GM18951 (cell line): ENCODE results near the gene SULF2.

Experiments used
- POLR2A ChIP-seq: IDR thresholded peaks from 4 replicates; pipeline ENCODE4 v1.6.1; 2011; ENCODE audit warnings: mild to moderate bottlenecking; ENCODE audit not compliant: insufficient read length, insufficient read depth; ENCODE audit errors: extremely low read depth
- in situ Hi-C: fragments of 300-500 bp; cut with MboI; formaldehyde crosslinking; loops from one replicate; pipeline ENCODE4 v1.12.0; 2022; ENCODE audit warnings: low sequenced_read_pairs, mixed read lengths, inconsistent platforms; ENCODE audit not compliant: unreplicated experiment

Gene SULF2

DNA sequence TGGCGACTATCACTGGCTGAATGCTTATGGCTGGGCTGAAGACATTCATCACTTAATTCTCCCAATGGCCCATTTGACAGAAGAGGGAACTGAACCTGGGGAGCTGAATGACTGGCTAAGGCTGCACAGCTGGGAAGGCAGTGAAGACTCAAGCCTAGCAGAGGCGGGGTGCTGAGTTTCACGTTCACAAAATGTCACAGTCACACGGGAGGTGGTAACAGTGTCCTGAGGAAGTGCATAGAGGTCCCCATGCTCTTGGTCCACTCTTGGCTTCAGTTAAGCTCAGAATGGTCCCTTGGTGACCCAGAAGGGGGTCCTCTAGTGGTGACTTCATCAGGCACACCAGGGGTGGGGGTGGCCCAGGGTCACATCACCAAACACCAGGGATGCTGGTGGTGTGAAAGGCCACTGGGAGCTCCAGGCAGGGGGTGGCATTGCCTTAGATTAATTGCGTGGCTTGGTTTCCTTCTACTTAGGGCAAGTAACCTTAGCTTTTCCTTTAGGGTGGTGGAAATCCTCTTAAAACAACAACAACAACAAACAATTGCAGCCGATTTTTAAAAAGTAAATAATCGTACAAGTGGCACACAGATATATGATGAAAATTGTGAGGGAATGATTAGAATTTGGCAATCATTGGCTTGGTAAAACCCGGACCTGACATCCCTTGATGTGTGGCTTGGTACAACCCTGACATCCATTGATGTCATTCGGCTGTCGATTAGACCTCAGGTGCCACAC is 45.0 kb downstream of the SULF2 start:
- in situ Hi-C loops = no loop called here
- no peak for TF ChIP-seq POLR2A

- TF ChIP-seq POLR2A = no peak
- in situ Hi-C loops = no loop called here
These were observed 47.4 kb downstream of the SULF2 start for GRCh38 chr20:47737923-47738322.

- in situ Hi-C loops = no loop called here
- no peak for TF ChIP-seq POLR2A
These were observed 48.6 kb downstream of the SULF2 start for GRCh38 chr20:47736570-47737152.

DNA sequence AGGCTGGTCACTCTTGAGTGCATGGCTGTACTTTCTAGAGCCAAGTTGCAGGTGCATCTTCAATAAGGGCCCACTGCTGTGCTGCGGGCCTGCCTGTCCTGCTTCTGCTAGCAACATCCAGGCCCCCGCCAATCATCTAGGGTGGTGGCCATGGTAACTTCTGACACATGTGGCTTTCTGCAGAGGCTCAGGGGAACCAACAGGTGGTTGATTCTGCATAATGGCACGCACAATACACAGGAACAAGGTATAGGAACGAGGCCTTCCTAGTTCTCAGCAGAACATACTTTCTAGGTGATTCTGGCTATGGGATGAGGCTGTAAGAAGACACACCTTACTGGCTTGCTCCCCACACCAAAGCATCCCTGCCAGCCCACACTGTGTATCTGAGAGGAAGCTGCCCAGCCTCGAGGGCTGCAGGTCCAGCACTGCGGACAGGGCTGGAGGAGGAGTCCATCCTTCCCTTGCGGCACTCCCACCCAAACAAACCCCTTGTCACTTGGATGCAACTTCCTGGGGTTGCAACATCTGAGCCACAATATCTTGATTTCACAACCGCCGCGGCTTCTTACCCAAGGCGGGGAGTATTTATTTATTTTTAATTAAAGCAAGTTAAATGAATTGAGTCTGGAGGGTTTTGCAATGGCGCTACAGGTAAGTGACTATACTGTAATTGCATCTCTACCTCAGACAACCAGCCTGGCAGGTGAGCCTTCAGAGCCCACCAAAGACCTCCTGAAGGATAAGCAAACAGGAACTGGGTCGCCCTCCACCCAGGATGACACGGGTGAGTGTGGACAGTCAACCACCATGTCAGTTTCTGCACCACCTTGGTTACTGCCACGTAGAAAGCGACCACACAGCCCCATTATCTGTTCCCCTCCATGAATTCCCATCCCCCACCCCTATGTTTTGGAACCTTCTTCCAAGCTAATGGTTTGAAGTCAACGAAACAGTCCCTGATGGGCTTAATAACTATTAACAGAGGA is 49.6 kb downstream of the SULF2 start:
- TF ChIP-seq POLR2A = no peak
- in situ Hi-C loops = no loop called here

GRCh38 chr20:47734870-47735269 is 50.4 kb downstream of the SULF2 start:
- in situ Hi-C loops = no loop called here
- TF ChIP-seq POLR2A = no peak

DNA sequence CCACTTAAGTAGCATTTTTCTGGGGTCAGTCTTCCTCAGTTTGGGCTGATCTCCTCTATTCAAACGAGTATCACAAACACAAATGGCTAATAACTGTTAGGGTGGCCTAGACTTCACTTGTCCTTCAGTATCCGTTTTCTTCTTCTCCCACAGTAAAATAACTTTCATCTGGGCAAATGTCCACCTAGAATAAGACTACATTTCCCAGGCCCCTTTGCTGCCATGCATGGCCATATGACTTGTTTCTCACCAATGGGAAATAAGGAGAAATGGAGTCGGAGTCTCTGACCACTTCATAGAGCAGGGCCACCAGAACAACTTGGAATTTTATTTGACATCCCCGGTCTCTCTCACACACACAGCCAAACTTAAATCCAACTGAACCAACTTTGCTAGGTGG is 51.4 kb downstream of the SULF2 start:
- no peak for TF ChIP-seq POLR2A
- in situ Hi-C loops = no loop called here

- TF ChIP-seq POLR2A = no peak
- in situ Hi-C loops = no loop called here
These were observed 54.5 kb downstream of the SULF2 start for GRCh38 chr20:47730744-47731143.

GRCh38 chr20:47729472-47729871 is 55.8 kb downstream of the SULF2 start:
- in situ Hi-C loops = no loop called here
- no peak for TF ChIP-seq POLR2A

- no peak for TF ChIP-seq POLR2A
- in situ Hi-C loops = no loop called here
These were observed 57.3 kb downstream of the SULF2 start for GRCh38 chr20:47727909-47728361.

DNA sequence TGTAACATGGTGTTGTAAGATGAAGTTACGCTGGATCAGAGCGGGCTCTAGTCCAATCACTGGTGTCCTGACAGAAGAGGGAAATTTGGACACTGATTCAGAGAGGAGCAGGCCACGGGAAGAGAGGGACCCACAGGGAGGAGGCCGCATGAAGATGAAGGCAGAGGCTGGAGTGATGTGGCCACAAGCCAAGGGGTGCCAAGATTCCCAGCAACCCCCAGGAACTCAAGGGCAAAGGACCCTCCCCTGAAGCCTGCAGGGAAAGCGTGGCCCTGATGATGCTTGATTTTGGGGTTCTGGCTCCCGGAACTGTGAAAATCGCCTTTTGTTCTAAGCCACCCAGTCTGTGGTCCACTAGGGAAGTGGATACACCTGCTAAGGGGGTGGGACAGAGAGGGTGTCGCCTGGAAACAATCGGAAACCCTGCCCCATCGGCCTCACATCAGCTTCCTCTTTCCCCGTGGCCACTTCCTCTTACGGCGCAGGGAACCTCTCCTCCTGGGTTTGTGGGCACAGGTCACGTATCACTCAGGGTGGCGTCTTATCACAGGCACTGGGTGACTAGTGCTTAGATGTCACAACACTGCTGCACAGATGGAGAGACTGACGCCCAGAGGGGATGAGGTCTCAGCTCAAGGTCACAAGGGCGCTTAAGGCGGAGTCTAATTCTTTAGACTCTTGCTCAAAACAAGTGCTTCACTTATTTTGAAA is 58.0 kb downstream of the SULF2 start:
- no peak for TF ChIP-seq POLR2A
- in situ Hi-C loops = no loop called here

DNA sequence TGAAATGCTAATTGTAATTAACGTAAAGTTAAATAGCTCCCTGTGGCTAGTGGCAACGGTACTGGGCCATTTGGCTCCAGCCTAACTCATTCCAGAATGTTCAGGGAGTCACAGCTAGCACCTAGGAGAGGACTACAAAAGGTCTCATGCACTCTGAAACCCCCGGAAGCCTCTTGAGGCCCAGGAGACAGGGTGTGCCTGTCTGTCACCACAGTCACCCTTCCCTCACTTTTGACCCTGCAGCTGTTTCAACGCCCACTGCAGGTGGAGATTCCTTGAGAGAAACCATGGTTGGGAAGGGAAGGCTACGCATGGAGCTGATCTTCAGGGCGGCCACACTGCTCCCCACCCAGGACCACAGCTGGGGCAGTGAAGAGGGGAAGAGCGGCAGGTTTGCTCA is 58.6 kb downstream of the SULF2 start:
- in situ Hi-C loops = no loop called here
- no peak for TF ChIP-seq POLR2A

- TF ChIP-seq POLR2A = no peak
- in situ Hi-C loops = no loop called here
These were observed 59.9 kb downstream of the SULF2 start for GRCh38 chr20:47725248-47725973.
